Activated CD8-positive, alpha-beta memory T cell treated with anti-CD3 and anti-CD28 coated beads for 48 hours (primary cell): ENCODE data around the gene PLSCR4.

Experiments
- DNase-seq, 3 experiments: peaks; one replicate each; pipeline ENCODE4 v3.0.0-alpha.2; 2020; ENCODE audit warnings: low read depth in 2 of 3, low spot score in 2 of 3

PLSCR4 gene

GRCh38 chr3:146195605-146196004 lies 55.3 kb downstream of the PLSCR4 start:
- DNase-seq: no peak

DNA sequence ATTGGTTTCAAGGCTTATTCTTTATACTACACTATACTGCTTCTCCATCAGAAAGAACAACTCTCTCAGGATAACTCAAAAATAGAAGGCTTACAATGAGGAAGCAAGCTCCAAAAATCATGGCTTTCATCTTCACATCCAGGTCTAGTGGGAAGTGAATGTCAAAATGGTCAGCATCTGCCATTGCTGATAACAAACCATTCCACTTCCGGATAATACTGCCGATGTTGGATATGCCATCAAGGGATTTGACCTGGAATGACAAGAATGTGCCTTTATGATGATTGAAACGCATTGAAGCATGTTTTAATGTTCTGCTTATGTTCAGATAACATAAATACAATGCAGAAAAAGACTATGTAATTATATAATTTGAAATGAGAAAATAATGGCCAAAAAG lies 55.9 kb downstream of the PLSCR4 start:
- DNase-seq: no peak

GRCh38 chr3:146191051-146191450 lies 59.9 kb downstream of the PLSCR4 start:
- DNase-seq: no peak

DNA sequence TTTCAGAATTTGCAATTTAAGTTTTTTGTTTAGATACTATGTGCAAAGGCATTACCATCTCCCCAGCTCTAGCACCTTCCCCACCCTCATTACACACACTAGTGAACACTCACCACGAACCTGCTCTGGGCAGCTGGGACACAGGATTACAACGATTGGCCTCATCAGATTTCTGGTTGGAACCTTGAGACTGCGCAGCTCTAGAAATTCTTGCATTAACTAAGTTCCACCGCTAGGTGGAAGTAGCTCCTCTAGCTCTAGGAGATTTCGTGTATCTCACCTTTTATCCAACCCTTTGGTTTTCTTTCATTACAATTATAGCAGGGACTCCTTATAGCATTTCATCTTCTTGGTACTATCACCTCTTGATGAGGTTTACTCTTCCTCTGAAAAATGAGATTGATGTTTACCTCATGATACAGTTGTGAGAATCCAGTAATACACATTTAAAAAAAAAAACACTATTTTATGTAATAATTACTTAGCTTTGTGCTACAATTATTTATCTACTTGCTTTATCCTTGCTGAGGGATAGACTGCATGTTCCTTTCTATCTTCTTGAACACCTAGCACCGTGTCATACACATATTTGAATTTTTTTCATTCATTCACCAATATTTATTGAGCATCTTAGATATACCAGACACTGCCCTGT lies 61.3 kb downstream of the PLSCR4 start:
- DNase-seq: peak in 1 of 3 experiments; percentile 1

GRCh38 chr3:146187334-146187950 lies 63.5 kb downstream of the PLSCR4 start:
- no peak for DNase-seq

- DNase-seq: no peak
Measured at GRCh38 chr3:146184241-146185015, 66.5 kb downstream of the PLSCR4 start.

GRCh38 chr3:146181216-146181615 lies 69.7 kb downstream of the PLSCR4 start:
- no peak for DNase-seq

DNA sequence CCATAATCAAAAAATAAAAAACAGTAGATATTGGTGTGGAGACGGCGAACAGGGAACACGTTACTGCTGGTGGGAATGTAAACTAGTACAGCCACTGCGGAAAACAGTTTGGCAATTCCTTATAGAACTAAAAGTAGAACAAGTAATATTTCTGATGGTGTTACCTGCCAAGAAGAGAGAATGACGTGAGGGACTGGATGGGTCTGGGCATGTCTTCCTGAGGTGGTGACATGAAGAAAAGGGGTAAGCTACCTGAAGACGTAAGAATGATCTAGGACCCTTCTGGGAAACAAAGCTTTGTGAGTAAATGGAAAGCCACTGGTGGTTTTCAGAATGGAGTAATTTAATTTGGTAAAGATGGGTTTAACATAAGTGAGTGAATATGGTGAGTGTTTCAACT lies 70.5 kb downstream of the PLSCR4 start:
- no peak for DNase-seq

DNA sequence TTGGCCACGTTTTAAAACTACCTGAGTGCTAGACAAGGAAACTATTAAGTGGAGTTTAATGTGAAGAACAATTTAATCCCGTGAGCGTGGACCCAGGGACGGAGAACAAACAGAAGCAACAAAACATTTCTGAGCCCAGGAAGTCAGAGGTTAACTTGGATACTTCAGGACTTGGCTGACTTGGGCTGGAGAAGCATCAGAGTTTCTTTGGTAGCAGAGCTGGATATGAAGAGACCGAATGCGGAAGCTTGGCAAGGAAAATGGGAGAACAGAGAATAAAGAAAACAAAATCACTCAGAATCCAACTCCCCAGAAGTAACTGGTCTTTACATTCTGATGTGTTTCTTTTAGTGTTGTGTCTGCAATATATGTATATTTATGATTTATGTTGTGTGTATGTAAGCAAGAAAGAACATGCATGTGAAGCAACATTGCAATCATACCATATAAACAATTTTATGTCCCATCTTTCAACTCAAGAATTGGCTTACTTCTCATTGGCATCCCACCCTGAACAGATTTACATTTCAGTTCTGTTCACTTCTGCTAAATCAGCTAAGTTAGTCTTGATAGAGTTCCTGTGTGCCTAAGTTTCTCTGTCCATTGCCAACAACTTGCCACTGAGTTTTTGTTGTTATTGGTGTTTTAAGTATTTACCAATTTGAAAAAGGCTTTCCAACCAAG lies 72.8 kb downstream of the PLSCR4 start:
- no peak for DNase-seq

GRCh38 chr3:146177519-146177918 lies 73.4 kb downstream of the PLSCR4 start:
- no peak for DNase-seq

DNA sequence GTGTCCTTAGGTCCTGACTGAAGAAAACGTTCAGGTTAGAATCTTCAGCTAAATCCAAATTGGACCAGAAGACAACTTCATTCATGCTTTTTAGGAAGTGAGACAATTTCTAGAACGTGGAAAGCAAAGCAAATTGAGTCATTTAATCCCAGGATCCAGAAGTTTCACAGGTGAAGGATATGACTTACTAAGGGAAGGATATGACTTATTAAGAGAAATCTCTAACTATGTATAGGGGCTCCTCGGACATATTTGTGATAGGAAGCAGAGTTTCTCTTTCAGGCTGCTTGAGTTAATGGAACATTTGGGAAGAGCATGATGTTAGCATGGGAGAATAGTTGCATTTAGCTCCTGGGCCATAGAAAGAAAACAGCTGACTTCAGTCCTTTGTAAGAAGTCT lies 73.8 kb downstream of the PLSCR4 start:
- DNase-seq: no peak

GRCh38 chr3:146172586-146172985 lies 78.3 kb downstream of the PLSCR4 start:
- no peak for DNase-seq

DNA sequence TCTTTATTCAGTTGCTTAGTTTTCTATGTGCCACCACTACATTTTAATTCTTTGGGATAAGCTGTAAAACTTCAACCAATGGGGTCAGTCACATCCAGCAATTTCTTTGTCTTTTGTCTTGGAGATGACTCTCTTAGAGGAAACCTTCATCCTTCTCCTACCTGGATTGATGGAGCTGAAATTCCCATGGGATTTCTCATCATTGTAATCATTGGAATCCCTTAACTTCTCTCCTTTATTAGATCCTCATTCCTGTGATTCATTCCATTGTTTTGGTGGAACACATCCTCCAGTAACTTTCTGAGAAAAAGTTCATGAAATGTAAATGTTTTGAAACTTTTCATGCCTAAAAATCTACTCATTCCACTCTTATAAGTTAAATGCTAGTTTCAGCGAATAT lies 80.3 kb downstream of the PLSCR4 start:
- no peak for DNase-seq

DNA sequence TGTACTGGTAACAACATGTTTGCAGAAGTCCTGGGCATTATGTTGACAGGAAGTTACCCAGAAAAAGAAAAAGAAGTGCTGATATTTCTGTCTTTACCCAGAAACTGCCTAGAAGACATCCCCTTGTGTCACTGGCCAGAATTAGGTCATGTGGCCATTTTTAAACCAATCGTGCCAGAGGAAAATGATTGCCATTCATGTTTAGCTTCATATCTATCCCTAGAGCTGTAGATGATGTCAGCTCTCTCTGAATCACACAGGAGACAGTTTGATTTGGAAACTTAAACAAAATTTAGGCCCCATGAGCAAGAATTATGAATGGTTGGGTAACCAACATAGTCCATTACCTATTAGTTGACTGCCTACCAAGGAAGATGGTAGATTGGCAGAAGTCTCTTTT lies 81.0 kb downstream of the PLSCR4 start:
- no peak for DNase-seq

GRCh38 chr3:146166826-146167225 lies 84.1 kb downstream of the PLSCR4 start:
- DNase-seq: no peak

DNA sequence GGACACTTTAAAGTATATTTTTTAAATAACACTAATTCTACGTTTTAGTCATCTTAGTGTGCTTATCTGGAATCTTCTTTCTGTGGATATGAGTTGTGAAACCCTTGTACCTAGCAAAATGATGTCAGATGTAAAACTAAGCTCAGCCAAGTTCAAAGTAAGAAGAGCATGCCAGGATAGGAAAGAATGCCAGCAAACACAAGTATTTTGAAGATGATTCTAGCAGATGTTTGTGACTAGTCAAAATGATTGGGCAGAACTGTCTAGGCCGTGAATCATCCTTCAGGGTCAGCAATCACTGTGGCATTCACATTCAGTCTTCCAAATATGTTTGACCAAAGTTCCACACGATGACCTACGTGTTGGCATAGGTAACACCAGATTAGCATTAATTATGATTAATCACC lies 84.5 kb downstream of the PLSCR4 start:
- no peak for DNase-seq

DNA sequence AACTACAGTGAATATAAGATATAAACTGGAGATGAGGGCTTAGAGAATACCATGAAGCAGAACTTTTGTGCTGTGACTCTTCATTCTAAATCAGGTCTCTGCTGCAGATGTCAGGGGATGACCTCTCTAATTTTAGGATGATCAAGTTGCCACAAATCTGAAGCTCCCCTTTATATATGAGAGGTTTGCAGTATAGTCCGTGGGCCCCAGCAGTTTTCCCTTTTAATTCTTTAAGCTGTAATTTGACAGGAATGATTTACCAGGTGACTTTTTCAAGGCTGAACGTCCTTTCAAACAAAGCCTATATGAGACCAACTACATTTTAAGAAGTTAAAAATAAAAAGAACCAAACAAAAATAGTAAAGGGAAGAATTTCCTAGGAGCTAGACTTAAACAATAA lies 85.0 kb downstream of the PLSCR4 start:
- DNase-seq: no peak

DNA sequence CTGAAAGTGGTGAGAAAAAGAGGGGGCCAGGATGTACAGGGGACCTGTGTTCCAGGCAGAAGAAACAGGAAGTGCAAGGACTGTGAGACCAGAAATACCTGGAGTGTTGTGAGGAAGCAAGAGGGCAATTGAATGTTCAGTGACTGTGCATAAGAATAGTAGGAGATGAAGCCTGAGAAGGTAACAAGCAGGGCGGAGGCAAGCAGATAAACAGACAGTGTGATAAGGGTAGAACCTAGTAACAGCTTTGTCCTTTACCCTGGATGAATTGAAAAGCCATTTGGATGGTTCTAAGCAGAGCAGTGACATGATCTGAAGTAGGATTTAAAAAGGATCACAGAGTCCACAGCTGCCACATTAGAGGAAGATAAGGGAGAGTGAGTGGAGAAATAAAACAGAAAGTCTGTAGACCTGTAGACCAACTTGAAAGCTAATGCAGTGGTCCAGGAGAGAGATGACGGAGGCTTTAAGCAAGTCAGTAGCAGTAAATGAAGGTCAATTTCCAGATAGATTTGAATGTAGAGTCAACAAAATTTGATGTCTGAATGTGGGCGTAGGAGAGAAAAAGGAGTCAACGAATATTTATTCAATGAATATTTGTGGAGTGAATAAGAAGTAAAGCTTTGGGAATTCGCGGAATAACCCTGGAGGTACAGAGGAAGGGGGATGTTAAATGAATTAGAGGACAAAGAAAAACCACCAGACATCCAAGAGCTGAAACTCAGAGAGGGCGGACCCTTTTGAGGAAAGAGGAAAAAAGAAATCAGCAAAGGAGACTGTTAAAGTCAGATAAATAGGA lies 85.7 kb downstream of the PLSCR4 start:
- DNase-seq: no peak

DNA sequence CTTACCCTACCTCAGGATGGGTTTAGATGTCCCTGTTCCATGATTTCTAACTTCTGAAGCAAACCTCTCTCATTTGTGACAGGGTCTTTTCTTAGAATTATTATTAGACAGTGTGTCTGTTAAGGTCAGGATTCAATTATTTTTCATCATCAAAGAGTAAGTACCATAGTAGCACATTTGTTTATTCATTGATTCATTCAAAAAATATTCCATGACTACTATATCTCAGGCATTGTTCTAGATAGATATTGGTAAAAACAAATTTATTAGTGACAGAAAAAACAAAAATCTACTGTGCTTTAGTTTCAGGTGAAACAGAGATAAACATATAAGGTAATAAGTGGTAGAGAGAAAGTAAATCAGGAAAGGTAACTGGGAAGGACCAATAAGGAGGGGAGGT lies 86.4 kb downstream of the PLSCR4 start:
- no peak for DNase-seq

- no peak for DNase-seq
Measured at GRCh38 chr3:146164071-146164470, 86.8 kb downstream of the PLSCR4 start.

DNA sequence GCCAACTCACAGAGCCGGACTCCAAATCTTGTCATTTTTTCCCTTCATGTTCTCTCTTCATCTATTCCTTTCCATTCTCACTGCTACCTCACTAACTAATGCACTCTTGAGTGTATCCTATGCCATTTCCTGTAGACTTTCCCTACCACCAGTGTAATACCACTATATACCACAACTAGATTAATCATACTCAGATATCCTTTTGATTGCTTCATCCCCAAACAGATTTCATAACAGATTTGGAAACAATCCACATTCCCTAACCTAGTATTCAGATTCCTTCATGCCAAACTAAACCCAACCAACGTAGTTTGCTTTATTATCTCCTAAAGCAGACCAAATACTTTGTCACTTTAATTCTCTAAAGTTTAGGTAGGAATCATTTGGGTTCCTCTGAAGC lies 87.3 kb downstream of the PLSCR4 start:
- DNase-seq: no peak
